GM20000 (cell line): ENCODE measurements around the gene DAGLA.
"Not testable (repeated sequence)": the region's sequence is repeated elsewhere in the genome, so short reads cannot be mapped to it uniquely, and the experiment has no call there.

ENCODE experiments used
- DNase-seq: peaks from one replicate; pipeline ENCODE4 v3.0.0; 2012; ENCODE audit warnings: low spot score
- TF ChIP-seq, protein P1 (sequence below): IDR thresholded peaks from 2 replicates; pipeline ENCODE4 v1.5.1; 2012; ENCODE audit warnings: mild to moderate bottlenecking, control low read depth; ENCODE audit errors: extremely low read depth, missing control alignments

The DAGLA gene

DNA sequence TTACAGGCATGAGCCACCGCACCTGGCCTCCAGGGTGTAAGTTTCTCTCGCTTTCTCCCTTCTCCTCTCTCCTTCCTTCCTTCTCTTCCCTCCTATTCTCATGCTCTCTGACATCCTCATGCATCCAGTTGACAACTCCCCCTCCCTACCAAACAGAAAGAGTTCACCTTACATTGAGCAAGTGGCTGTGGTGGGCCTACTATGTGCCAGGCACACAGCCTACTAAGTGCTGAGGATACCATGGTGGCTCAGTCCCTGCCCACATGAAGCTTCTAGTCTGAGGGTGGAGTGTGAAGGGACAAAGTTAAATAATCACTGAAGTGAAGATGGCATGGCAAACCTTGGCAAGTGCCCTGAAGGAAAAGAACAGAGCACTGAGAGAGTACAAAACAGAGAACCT, 9.6 kb upstream of the DAGLA start:
- TF ChIP-seq, protein P1, sequence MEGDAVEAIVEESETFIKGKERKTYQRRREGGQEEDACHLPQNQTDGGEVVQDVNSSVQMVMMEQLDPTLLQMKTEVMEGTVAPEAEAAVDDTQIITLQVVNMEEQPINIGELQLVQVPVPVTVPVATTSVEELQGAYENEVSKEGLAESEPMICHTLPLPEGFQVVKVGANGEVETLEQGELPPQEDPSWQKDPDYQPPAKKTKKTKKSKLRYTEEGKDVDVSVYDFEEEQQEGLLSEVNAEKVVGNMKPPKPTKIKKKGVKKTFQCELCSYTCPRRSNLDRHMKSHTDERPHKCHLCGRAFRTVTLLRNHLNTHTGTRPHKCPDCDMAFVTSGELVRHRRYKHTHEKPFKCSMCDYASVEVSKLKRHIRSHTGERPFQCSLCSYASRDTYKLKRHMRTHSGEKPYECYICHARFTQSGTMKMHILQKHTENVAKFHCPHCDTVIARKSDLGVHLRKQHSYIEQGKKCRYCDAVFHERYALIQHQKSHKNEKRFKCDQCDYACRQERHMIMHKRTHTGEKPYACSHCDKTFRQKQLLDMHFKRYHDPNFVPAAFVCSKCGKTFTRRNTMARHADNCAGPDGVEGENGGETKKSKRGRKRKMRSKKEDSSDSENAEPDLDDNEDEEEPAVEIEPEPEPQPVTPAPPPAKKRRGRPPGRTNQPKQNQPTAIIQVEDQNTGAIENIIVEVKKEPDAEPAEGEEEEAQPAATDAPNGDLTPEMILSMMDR: no peak
- DNase-seq: no peak

DNA sequence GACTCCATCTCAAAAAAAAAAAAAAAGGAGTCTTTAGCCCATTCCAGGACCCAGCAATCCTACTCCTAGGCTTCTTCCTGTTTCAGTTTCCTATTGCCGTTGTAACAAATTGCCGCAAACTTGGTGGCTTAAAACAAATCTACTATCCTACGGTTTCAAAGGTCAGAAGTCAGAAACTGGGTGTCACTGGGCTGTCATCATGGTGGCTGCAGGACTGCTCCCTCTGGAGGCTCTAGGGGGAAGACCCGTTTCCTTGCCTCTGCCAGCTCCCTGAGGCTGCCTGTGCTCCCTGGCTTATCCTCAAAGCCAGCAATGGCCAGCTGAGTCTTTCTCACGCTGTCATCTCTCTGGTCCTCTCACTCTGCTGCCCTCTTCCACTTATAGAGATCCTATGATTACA, 8.7 kb upstream of the DAGLA start:
- DNase-seq: no peak
- TF ChIP-seq, protein P1: peak; percentile 29

DNA sequence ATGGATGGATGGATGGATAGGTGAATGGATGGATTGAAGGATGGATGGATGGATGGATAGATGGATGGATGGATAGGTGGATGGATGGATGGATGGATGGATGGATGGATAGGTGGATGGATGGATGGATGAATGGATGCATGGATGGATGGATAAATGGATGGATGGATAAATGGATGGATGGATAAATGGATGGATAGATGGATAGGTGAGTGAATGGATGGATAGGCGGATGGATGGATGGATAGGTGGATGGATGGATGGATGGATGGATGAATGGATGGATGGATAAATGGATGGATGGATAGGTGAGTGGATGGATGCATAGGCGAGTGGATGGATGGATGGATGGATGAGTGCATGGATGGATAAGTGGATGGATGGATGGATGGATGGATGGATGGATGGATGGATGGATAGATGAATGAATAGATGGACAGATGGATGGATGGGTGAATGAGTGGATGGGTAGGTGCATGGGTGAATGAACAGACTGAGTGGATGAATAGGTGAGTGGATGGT, 6.2 kb upstream of the DAGLA start:
- not testable (repeated sequence) for DNase-seq

DNA sequence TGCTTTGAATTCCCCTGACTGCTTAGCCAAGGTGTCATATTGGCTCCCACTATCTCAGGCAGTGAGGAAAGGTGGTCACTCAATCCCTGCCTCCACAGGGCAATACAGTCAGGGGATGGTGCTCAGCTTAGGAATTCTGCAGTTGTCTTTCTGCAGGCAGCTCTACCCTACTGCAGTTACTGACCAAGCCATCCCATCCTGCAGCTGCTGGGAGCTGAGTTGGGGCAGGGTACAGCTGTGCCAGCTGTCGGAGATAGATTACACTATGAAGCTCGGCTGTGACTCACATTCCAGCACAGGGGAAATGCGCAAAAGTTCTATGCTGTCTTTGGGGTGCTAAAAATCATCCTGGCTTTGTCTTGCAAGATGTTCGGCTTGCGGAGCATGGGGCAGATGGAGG, 4.4 kb upstream of the DAGLA start:
- TF ChIP-seq, protein P1: no peak
- DNase-seq: no peak

DNA sequence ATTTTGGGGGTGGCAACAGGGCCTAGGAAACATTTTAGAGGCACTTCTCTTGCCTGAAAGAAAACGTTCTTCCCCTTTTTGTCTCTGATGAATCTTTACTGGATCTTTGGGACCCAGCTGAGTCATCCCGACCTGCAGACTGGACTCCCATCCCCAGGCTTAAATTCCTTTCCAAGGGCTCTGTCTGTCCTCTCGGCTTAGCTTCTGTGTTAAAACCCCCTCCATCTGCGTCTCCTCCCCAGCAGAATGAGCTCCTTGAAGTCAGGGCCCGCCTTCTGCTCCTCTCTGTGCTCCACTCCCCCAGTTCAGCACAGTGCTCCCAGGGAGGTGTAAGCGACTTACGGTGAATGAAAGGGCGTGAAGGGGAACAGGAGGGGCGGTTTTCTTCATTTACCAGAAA, 895 bp upstream of the DAGLA start:
- TF ChIP-seq, protein P1: no peak
- DNase-seq: no peak

DNA sequence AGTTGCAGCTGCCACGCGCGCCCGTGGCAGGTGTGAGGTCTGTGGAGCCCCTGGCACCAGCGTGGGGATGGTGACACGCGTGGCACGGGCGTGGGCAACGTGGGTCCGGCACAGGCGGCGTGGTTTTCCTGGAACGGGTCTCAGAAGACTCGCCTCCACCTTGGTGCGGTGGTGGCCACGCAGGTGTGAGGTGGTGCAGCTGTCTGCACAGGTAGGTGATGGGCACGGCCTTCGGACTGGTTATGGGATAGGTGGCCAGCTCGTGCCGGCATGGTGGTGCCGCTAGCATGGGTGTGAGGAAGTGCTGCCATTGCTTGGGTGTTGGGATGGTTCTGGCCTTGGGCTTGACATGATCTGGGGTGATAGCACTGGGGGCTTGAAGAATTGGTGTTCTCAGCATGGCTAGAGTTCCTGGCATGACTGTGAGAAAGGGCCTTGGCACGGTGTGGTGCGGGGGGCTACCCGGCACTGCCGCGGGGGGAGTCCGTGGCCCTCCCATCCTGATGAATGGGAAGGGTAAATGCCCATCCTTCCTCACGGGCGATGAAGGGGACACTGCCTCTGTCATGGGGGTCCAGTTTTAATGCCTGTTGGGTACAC, 531 bp downstream of the DAGLA start:
- TF ChIP-seq, protein P1: no peak
- DNase-seq: no peak

DNA sequence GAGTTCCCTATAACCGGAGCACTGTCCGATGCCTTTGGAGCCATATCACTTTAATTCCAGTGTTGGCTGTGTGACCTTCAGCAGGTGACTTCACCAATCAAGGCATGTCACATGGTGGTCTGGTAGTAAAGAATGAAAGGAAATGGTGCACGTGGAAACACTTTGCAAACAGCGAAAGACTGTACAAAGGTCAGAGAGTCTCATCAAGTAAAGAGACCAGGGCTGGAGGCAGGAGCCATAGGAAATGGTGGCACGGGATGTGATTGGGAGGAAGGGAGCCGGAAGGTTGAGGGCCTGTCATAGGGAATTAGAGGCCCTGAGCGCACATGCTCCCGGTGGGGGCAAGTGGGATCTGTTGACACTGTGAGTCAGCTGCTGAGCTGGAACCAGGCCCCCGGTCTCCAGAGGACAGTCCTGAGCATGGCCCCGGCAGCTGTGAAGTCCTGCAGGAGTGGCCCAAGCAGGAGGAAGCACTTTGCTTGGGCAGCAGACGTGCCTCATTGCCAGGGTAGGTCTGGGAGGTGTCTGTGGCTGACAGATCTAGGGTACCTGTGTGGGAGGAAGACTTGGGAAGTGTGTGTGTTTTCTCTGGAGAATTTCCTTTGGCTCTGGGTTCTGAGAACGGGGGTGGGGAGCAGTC, 2.0 kb downstream of the DAGLA start:
- TF ChIP-seq, protein P1: no peak
- no peak for DNase-seq
